Frontal cortex (tissue), 4 donors: ENCODE data around the gene PRKG1. TPM values are rescaled to one million over a fixed set of nuclear protein-coding genes. Genes with fewer than 3 reads are reported as not detected.
"Not testable (repeated sequence)": the region's sequence is repeated elsewhere in the genome, so short reads cannot be mapped to it uniquely, and the experiment has no call there.

ENCODE experiments used
- DNase-seq, 2 donors: peaks; one replicate each; pipeline ENCODE4 v3.0.0; 2012; ENCODE audit warnings: low spot score in 2 of 2
- FAIRE-seq: peaks from 2 replicates; lab custom pipeline; 2012; peaks lifted over from hg19 to GRCh38; lab: Jason Lieb, UNC
- total RNA-seq: library from RNA; depleted of rRNA; stranded (reverse); fragments of >200 nt; gene quantifications from one replicate; pipeline ENCODE4 v1.2.3, GENCODE V29; 2014
- donor health status: control.
- donor health status: control.
- donor health status: control.

PRKG1 gene
- total RNA-seq, 1 donor from 2014 or later, result 15.5 TPM

- DNase-seq (no peak), FAIRE-seq (no peak)
Observed at GRCh38 chr10:51524041-51524440, 449.8 kb downstream of the PRKG1 start.

GRCh38 chr10:51527522-51528219 lies 453.4 kb downstream of the PRKG1 start:
- DNase-seq (no peak), FAIRE-seq (no peak)

GRCh38 chr10:51528527-51528926 lies 454.2 kb downstream of the PRKG1 start:
- no peak for DNase-seq

GRCh38 chr10:51530541-51530940 lies 456.3 kb downstream of the PRKG1 start:
- FAIRE-seq (no peak), DNase-seq (no peak)

More at GRCh38 chr10:51528527-51528926, 454.2 kb downstream of the PRKG1 start:
- no peak for FAIRE-seq

GRCh38 chr10:51532044-51532443 lies 457.8 kb downstream of the PRKG1 start:
- FAIRE-seq (no peak), DNase-seq (no peak)

- DNase-seq (no peak), FAIRE-seq (no peak)
Observed at GRCh38 chr10:51542853-51543252, 468.6 kb downstream of the PRKG1 start.

GRCh38 chr10:51544933-51545332 lies 470.6 kb downstream of the PRKG1 start:
- DNase-seq (no peak), FAIRE-seq (no peak)

GRCh38 chr10:51547941-51548340 lies 473.7 kb downstream of the PRKG1 start:
- FAIRE-seq, result no peak
- no peak for DNase-seq

GRCh38 chr10:51552879-51553278 lies 478.6 kb downstream of the PRKG1 start:
- DNase-seq (no peak), FAIRE-seq (no peak)

GRCh38 chr10:51564896-51565510 lies 490.7 kb downstream of the PRKG1 start:
- DNase-seq (no peak), FAIRE-seq (no peak)

GRCh38 chr10:51567271-51567670 lies 493.0 kb downstream of the PRKG1 start:
- no peak for FAIRE-seq
- DNase-seq, result no peak

GRCh38 chr10:51569467-51569866 lies 495.2 kb downstream of the PRKG1 start:
- DNase-seq, result no peak
- FAIRE-seq, result no peak

- FAIRE-seq, result no peak
- DNase-seq, result no peak
Observed at GRCh38 chr10:51574248-51575048, 500.2 kb downstream of the PRKG1 start.

GRCh38 chr10:51581196-51581595 lies 506.9 kb downstream of the PRKG1 start:
- not testable (repeated sequence) for FAIRE-seq, DNase-seq

- no peak for DNase-seq
- no peak for FAIRE-seq
Observed at GRCh38 chr10:51583976-51584375, 509.7 kb downstream of the PRKG1 start.

- FAIRE-seq, result no peak
- no peak for DNase-seq
Observed at GRCh38 chr10:51585742-51586141, 511.5 kb downstream of the PRKG1 start.

- DNase-seq, result no peak
- FAIRE-seq, result no peak
Observed at GRCh38 chr10:51588984-51589383, 514.7 kb downstream of the PRKG1 start.

- DNase-seq (no peak), FAIRE-seq (no peak)
Observed at GRCh38 chr10:51590818-51591217, 516.5 kb downstream of the PRKG1 start.

GRCh38 chr10:51596695-51597094 lies 522.4 kb downstream of the PRKG1 start:
- FAIRE-seq, result no peak
- no peak for DNase-seq

- no peak for DNase-seq
- no peak for FAIRE-seq
Observed at GRCh38 chr10:51599647-51600046, 525.4 kb downstream of the PRKG1 start.

- no peak for DNase-seq
- no peak for FAIRE-seq
Observed at GRCh38 chr10:51602326-51602725, 528.0 kb downstream of the PRKG1 start.
